H1 (cell line): Measurements from ENCODE around the gene DFFB. TPM values are rescaled to one million over a fixed set of nuclear protein-coding genes. Genes with fewer than 3 reads are reported as not detected.

ENCODE experiments used
- CTCF ChIA-PET: fragments of 300-600 bp; sonication (Branson Sonifier 250); formaldehyde crosslinking; loops from one replicate; lab custom pipeline; 2021; ENCODE audit not compliant: partially characterized antibody; lab: Charles Lee
- POLR2A ChIA-PET: fragments of 300-600 bp; sonication (Branson Sonifier 250); formaldehyde crosslinking; loops from one replicate; lab custom pipeline; 2021; ENCODE audit warnings: inconsistent platforms; ENCODE audit not compliant: partially characterized antibody; lab: Charles Lee
- DNase-seq, 2 experiments: peaks; one replicate each; pipeline versions ENCODE4 v3.0.0 to v3.0.0-alpha.2; 2010 to 2022; ENCODE audit warnings: low spot score in 2 of 2, low read depth in 1 of 2, mixed read lengths in 1 of 2
- FAIRE-seq: peaks from 2 replicates; lab custom pipeline; 2011; peaks lifted over from hg19 to GRCh38; lab: Jason Lieb, UNC
- H2AFZ ChIP-seq: 2 replicates; pipeline ENCODE4 v1.8.1; 2012; ENCODE audit warnings: low read length, inconsistent platforms
- H2AK5ac ChIP-seq: 2 replicates; pipeline ENCODE4 v1.6.1; 2013; ENCODE audit warnings: low read depth, low read length
- H2BK120ac ChIP-seq: replicated peaks from 2 replicates; pipeline ENCODE3; 2013; ENCODE audit warnings: low read depth, low read length, inconsistent platforms
- H2BK12ac ChIP-seq: 2 replicates; pipeline ENCODE4 v1.6.1; 2013; ENCODE audit warnings: low read depth, low read length
- H2BK15ac ChIP-seq: 2 replicates; pipeline ENCODE4 v1.6.1; 2013; ENCODE audit warnings: low read length
- H2BK20ac ChIP-seq: 2 replicates; pipeline ENCODE4 v1.6.1; 2013; ENCODE audit warnings: low read length
- H2BK5ac ChIP-seq: 2 replicates; pipeline ENCODE4 v1.6.1; 2013; ENCODE audit warnings: low read depth, low read length
- H3K14ac ChIP-seq: 2 replicates; pipeline ENCODE4 v1.6.1; 2013; ENCODE audit warnings: inconsistent platforms; ENCODE audit not compliant: insufficient read length
- H3K18ac ChIP-seq: 2 replicates; pipeline ENCODE4 v1.6.1; 2013; ENCODE audit warnings: low read length; ENCODE audit errors: extremely low read depth
- H3K23ac ChIP-seq: 2 replicates; pipeline ENCODE4 v1.6.1; 2013; ENCODE audit warnings: inconsistent platforms; ENCODE audit not compliant: insufficient read length
- H3K23me2 ChIP-seq: 2 replicates; pipeline ENCODE4 v1.6.1; 2013; ENCODE audit warnings: low read depth, low read length
- H3K27ac ChIP-seq: 2 replicates; pipeline ENCODE4 v1.6.1; 2011; ENCODE audit warnings: low read depth, low read length, inconsistent platforms
- H3K27me3 ChIP-seq, 4 experiments: replicated peaks in 1 of 4; 1 replicate in 1 of 4; 2 replicates in 3 of 4; pipeline versions ENCODE4 v1.6.1 to v1.8.1; 2011 to 2013; ENCODE audit warnings: low read length in 3 of 4, mild to moderate bottlenecking in 3 of 4, inconsistent platforms in 2 of 4, mixed read lengths in 2 of 4, moderate library complexity in 1 of 4; ENCODE audit not compliant: control insufficient read depth in 3 of 4, insufficient read depth in 3 of 4; ENCODE audit errors: extremely low read depth in 1 of 4
- H3K36me3 ChIP-seq, 4 experiments: 2 replicates each; pipeline versions ENCODE4 v1.6.1 to v1.8.1; 2011 to 2013; ENCODE audit warnings: mild to moderate bottlenecking in 4 of 4, low read length in 3 of 4, moderate library complexity in 2 of 4, control low read depth in 1 of 4, inconsistent platforms in 1 of 4; ENCODE audit not compliant: insufficient read depth in 4 of 4, control insufficient read depth in 2 of 4
- H3K4ac ChIP-seq: replicated peaks from 2 replicates; pipeline ENCODE3; 2013; ENCODE audit warnings: low read length, low read depth, mixed read lengths, inconsistent platforms; ENCODE audit not compliant: insufficient read length
- H3K4me1 ChIP-seq, 4 experiments: replicated peaks in 1 of 4; 1 replicate in 1 of 4; 2 replicates in 3 of 4; pipeline versions ENCODE4 v1.6.1 to v1.8.1; 2011 to 2013; ENCODE audit warnings: low read length in 3 of 4, inconsistent platforms in 2 of 4, mixed read lengths in 1 of 4; ENCODE audit not compliant: insufficient read depth in 4 of 4, control insufficient read depth in 3 of 4
- H3K4me2 ChIP-seq, 2 experiments: 2 replicates each; pipeline versions ENCODE4 v1.6.1 to v1.8.1; 2011 to 2013; ENCODE audit warnings: low read depth in 2 of 2, low read length in 2 of 2, control low read depth in 1 of 2, inconsistent platforms in 1 of 2, mild to moderate bottlenecking in 1 of 2; ENCODE audit not compliant: insufficient read depth in 1 of 2
- H3K4me3 ChIP-seq, 4 experiments: fragments of 200-600, 300-600 bp in 1 of 4; sonication (generic), shearing (Covaris generic), sonication (Bioruptor Twin) in 1 of 4; 2 replicates each; pipeline versions ENCODE4 v1.5.1 to v1.8.1; 2011 to 2016; ENCODE audit warnings: low read length in 4 of 4, low read depth in 3 of 4, control low read depth in 2 of 4, inconsistent platforms in 2 of 4, mild to moderate bottlenecking in 2 of 4, mixed read lengths in 1 of 4, moderate library complexity in 1 of 4; ENCODE audit not compliant: insufficient read depth in 2 of 4; ENCODE audit errors: extremely low read depth in 1 of 4
- H3K56ac ChIP-seq: replicated peaks from 2 replicates; pipeline ENCODE3; 2013; ENCODE audit warnings: low read depth, mild to moderate bottlenecking, mixed read lengths, low read length, inconsistent platforms; ENCODE audit not compliant: insufficient read length
- H3K79me1 ChIP-seq: 2 replicates; pipeline ENCODE4 v1.6.1; 2013; ENCODE audit warnings: low read depth, low read length, control low read depth
- H3K79me2 ChIP-seq, 2 experiments: 2 replicates each; pipeline versions ENCODE4 v1.6.1 to v1.8.1; 2012 to 2013; ENCODE audit warnings: low read length in 2 of 2, mild to moderate bottlenecking in 2 of 2, inconsistent platforms in 1 of 2; ENCODE audit not compliant: insufficient read depth in 2 of 2, control insufficient read depth in 1 of 2
- H3K9ac ChIP-seq, 4 experiments: replicated peaks in 1 of 4; 1 replicate in 1 of 4; 2 replicates in 3 of 4; pipeline versions ENCODE4 v1.6.1 to v1.8.1; 2011 to 2013; ENCODE audit warnings: low read depth in 3 of 4, low read length in 3 of 4, control low read depth in 2 of 4, mild to moderate bottlenecking in 2 of 4, moderate library complexity in 2 of 4, inconsistent platforms in 1 of 4; ENCODE audit errors: extremely low read depth in 1 of 4
- H3K9me3 ChIP-seq, 2 experiments: 2 replicates each; pipeline versions ENCODE4 v1.6.1 to v1.8.1; 2012 to 2013; ENCODE audit warnings: mild to moderate bottlenecking in 2 of 2, moderate library complexity in 2 of 2, control low read depth in 1 of 2, inconsistent platforms in 1 of 2, low read depth in 1 of 2, low read length in 1 of 2, mixed read lengths in 1 of 2; ENCODE audit not compliant: insufficient read depth in 2 of 2
- H4K20me1 ChIP-seq, 2 experiments: replicated peaks in 1 of 2; 2 replicates each; pipeline versions ENCODE3 to v1.8.1; 2011 to 2013; ENCODE audit warnings: inconsistent platforms in 2 of 2, low read length in 2 of 2, mild to moderate bottlenecking in 1 of 2; ENCODE audit not compliant: insufficient read depth in 2 of 2, control insufficient read depth in 1 of 2
- H4K5ac ChIP-seq: 2 replicates; pipeline ENCODE4 v1.6.1; 2013; ENCODE audit warnings: low read length, low read depth, mixed read lengths, inconsistent platforms; ENCODE audit not compliant: insufficient read length
- H4K8ac ChIP-seq: 2 replicates; pipeline ENCODE4 v1.8.0; 2013; ENCODE audit warnings: mild to moderate bottlenecking, moderate library complexity, low read length, inconsistent platforms; ENCODE audit not compliant: insufficient read depth; ENCODE audit errors: extremely low read depth
- H4K91ac ChIP-seq: replicated peaks from 2 replicates; pipeline ENCODE3; 2013; ENCODE audit warnings: low read length, mixed read lengths, inconsistent platforms; ENCODE audit not compliant: insufficient read length
- E2F6 ChIP-seq: IDR thresholded peaks from 2 replicates; pipeline ENCODE4 v1.6.1; 2012; ENCODE audit warnings: inconsistent platforms
- NRF1 ChIP-seq: IDR thresholded peaks from 2 replicates; pipeline ENCODE4 v1.6.1; 2011; ENCODE audit warnings: mild to moderate bottlenecking, low read depth, low read length, improper control_type of control experiment
- RAD21 ChIP-seq, 2 experiments: IDR thresholded peaks in 1 of 2; conservative IDR thresholded peaks in 1 of 2; 2 replicates each; pipeline ENCODE4 v1.6.1; 2011; ENCODE audit warnings: low read depth in 2 of 2, low read length in 2 of 2, improper control_type of control experiment in 1 of 2, inconsistent platforms in 1 of 2, mild to moderate bottlenecking in 1 of 2, moderate library complexity in 1 of 2
- WGBS, 2 experiments: shearing (Covaris generic) in 1 of 2; methylation state at CpG; one replicate each; pipeline versions ENCODE4 v1.1.6 to v1.1.7; 2013 to 2015; ENCODE audit warnings: low lambda C conversion rate in 2 of 2, mixed read lengths in 2 of 2, inconsistent platforms in 1 of 2, low coverage in 1 of 2, missing lambda C conversion rate in 1 of 2; ENCODE audit not compliant: insufficient replicate concordance in 2 of 2, insufficient coverage in 1 of 2, insufficient read length in 1 of 2; ENCODE audit errors: extremely low coverage in 1 of 2, missing lambda C conversion rate in 1 of 2; 5-methylcytosine and 5-hydroxymethylcytosine counted together
- polyA plus RNA-seq, 7 experiments: library from polyadenylated mRNA; depleted of rRNA in 3 of 7; stranded (reverse) in 5 of 7; unstranded in 2 of 7; fragments of >200 nt in 5 of 7; fragments of 200-250 nt in 2 of 7; gene quantifications; 1 replicate in 5 of 7; 2 replicates in 1 of 7; 4 replicates in 1 of 7; pipeline versions ENCODE4 v1.2.1 to v1.2.3, GENCODE V29; 2011 to 2013; ENCODE audit warnings: missing spikeins in 2 of 7, mixed read lengths in 2 of 7
- total RNA-seq: library from RNA; stranded (reverse); fragmentation: NEBNext Ultra II Directional; extraction: Animal tissue kit (Norgen Biotek cat#: 25700); gene quantifications from 2 replicates; pipeline ENCODE4 v1.2.1, GENCODE V29; 2021
- TF ChIP-seq, protein P1 (sequence below): IDR thresholded peaks from 2 replicates; pipeline ENCODE4 v1.6.1; 2012; ENCODE audit warnings: inconsistent platforms

DFFB gene
- total and polyA plus RNA-seq, 2 of the 8 experiments (the other 6 are each of a cell fraction or from before 2014, with no cell fraction given), result 8.6 to 11.9 TPM

GRCh38 chr1:3858231-3858981, 1.1 kb downstream of the DFFB start:
- FAIRE-seq, result no peak
- H3K9ac ChIP-seq, result no peak overlapping the region

More at GRCh38 chr1:3858231-3858981, 1.1 kb downstream of the DFFB start:
- no peak overlapping the region for H2BK5ac ChIP-seq
- no peak overlapping the region for H2AFZ ChIP-seq
- peaks cover 9% of the 10 kb centered on the region; the same call in 1 of the 2 replicates for H3K23me2 ChIP-seq
- H2BK12ac ChIP-seq, result no peak overlapping the region
- no peak overlapping the region for H3K23ac ChIP-seq
- no peak overlapping the region for H2BK20ac ChIP-seq
- peaks cover 0 to 14% (median 8%) of the 10 kb centered on the region in 4 experiments; a peak in 5 of 7 replicates for H3K4me1 ChIP-seq
- H4K20me1 ChIP-seq, result peaks cover 2% of the 10 kb centered on the region in 2 experiments
- CTCF ChIA-PET, result interaction anchor here (0.8 to 2.1 kb wide), 15 partner anchors 9 to 104 kb away, joined by 3 to 9 read pairs (median 3); no protein-coding TSS in a partner anchor
- WGBS, 2 experiments, result 71% methylated on average over 33 of the region's 34 CpGs; no CpG with 5 or more reads in 1 of the 2 experiments
- peaks cover 0 to 3% (median 0%) of the 10 kb centered on the region in 4 experiments; a peak in 2 of 7 replicates for H3K27me3 ChIP-seq
- no peak overlapping the region for H4K91ac ChIP-seq
- H2BK15ac ChIP-seq, result no peak overlapping the region
- POLR2A ChIA-PET, result interaction anchor here (0.6 to 2.4 kb wide), 5 partner anchors 17 to 76 kb away, joined by 3 to 16 read pairs (median 4); partner anchors contain the start of gene C1orf174
- peaks cover 6% of the 10 kb centered on the region; the same call in 1 of the 2 replicates for H3K79me1 ChIP-seq
- H3K4me2 ChIP-seq, result peak overlapping the region; percentile 31 to 79
- H3K4ac ChIP-seq, result no peak overlapping the region
- H3K79me2 ChIP-seq, result peaks cover 0 to 16% of the 10 kb centered on the region in 2 experiments; a peak in 2 of 4 replicates
- H3K27ac ChIP-seq, result no peak overlapping the region
- H2BK120ac ChIP-seq, result no peak overlapping the region
- H3K36me3 ChIP-seq, result no peaks in the 10 kb centered on the region
- no peak overlapping the region for H3K14ac ChIP-seq
- no peaks in the 10 kb centered on the region for H3K9me3 ChIP-seq
- H4K8ac ChIP-seq, result no peak overlapping the region; the same call in 1 of the 2 replicates
- no peak overlapping the region for H3K56ac ChIP-seq
- H2AK5ac ChIP-seq, result no peak overlapping the region
- H3K4me3 ChIP-seq, result peak overlapping the region in 2 of 4 experiments; percentile 63 to 83; a peak in 4 of 8 replicates
- no peak overlapping the region for H3K18ac ChIP-seq
- H4K5ac ChIP-seq, result no peak overlapping the region
- TF ChIP-seq, protein P1, sequence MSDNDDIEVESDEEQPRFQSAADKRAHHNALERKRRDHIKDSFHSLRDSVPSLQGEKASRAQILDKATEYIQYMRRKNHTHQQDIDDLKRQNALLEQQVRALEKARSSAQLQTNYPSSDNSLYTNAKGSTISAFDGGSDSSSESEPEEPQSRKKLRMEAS, result peak; percentile 89
- TF ChIP-seq RAD21 (IDR thresholded peaks at IDR 0.05 in 1 of 2, conservative IDR thresholded peaks at IDR 0.05 in 1 of 2; ENCODE audit: low read depth in 2 of 2, low read length in 2 of 2), result peak in 1 of 2 experiments; percentile 20; a peak in 2 of 4 replicates
- TF ChIP-seq NRF1, result no peak
- peak; percentile 79 for TF ChIP-seq E2F6
- peak in 1 of 2 experiments; percentile 50 for DNase-seq
